GM12878 (cell line): ENCODE measurements around the gene UBE2I. TPM values are rescaled to one million over a fixed set of nuclear protein-coding genes. Genes with fewer than 3 reads are reported as not detected.
A peak's percentile ranks its signal among the peaks of the same experiment; 100 is the strongest.

Experiments
- ATAC-seq: fragments of 200-7000 bp; cut with Tn5 transposase; 3 replicates; pipeline ENCODE4 v1.9.1; 2020; ENCODE audit warnings: mild to moderate bottlenecking, moderate library complexity
- BruUV-seq: library from RNA; stranded (reverse); fragments of 400-500 nt; replicated peaks from 2 replicates; lab custom pipeline; 2021; lab: Mats Ljungman, UMichigan
- CTCF ChIA-PET: fragments of 300-600 bp; sonication (Branson Sonifier 250); formaldehyde crosslinking; extraction: SDS; loops from one replicate; lab custom pipeline; 2021; ENCODE audit warnings: inconsistent platforms; lab: Yijun Ruan, JAX
- POLR2A ChIA-PET: fragments of 350-600 bp; formaldehyde crosslinking; extraction: SDS; loops from one replicate; lab custom pipeline; 2021; ENCODE audit warnings: inconsistent platforms; lab: Charles Lee
- RAD21 ChIA-PET: fragments of 300-600 bp; sonication (Branson Sonifier 250); formaldehyde crosslinking; loops from one replicate; lab custom pipeline; 2023; ENCODE audit warnings: antibody characterized with exemption; ENCODE audit not compliant: unreplicated experiment; lab: Charles Lee
- SMC1A ChIA-PET: fragments of 300-600 bp; sonication (Branson Sonifier 250); formaldehyde crosslinking; loops from one replicate; lab custom pipeline; 2023; ENCODE audit not compliant: unreplicated experiment, uncharacterized antibody; lab: Charles Lee
- DNase-seq: peaks from one replicate; pipeline ENCODE4 v3.0.0-alpha.2; 2011; ENCODE audit warnings: low read depth, low spot score
- FAIRE-seq: peaks from 3 replicates; lab custom pipeline; 2011; peaks lifted over from hg19 to GRCh38; lab: Jason Lieb, UNC
- H2AFZ ChIP-seq: 2 replicates; pipeline ENCODE4 v1.6.0; 2011; ENCODE audit warnings: low read depth, low read length, control low read depth; ENCODE audit not compliant: control insufficient read depth
- H3K27ac ChIP-seq: 2 replicates; pipeline ENCODE4 v1.5.1; 2011; ENCODE audit warnings: control low read depth; ENCODE audit not compliant: control insufficient read depth, insufficient read depth
- H3K27me3 ChIP-seq, 2 experiments: replicated peaks in 1 of 2; 2 replicates each; pipeline versions ENCODE4 v1.6.0 to v1.6.1; 2011; ENCODE audit warnings: low read length in 1 of 2; ENCODE audit not compliant: control insufficient read depth in 2 of 2, insufficient read depth in 2 of 2
- H3K36me3 ChIP-seq, 2 experiments: 2 replicates each; pipeline ENCODE4 v1.5.1; 2011; ENCODE audit warnings: low read length in 1 of 2; ENCODE audit not compliant: control insufficient read depth in 2 of 2, insufficient read depth in 2 of 2
- H3K4me1 ChIP-seq: 2 replicates; pipeline ENCODE4 v1.6.1; 2011; ENCODE audit warnings: mild to moderate bottlenecking, low read length, moderate library complexity, mixed read lengths; ENCODE audit not compliant: control insufficient read depth, insufficient read depth
- H3K4me2 ChIP-seq: 2 replicates; pipeline ENCODE4 v1.6.0; 2011; ENCODE audit warnings: control low read depth; ENCODE audit not compliant: control insufficient read depth, insufficient read depth
- H3K4me3 ChIP-seq: fragments of 200-600 bp; sonication (generic); 2 replicates; pipeline ENCODE4 v1.5.1; 2016
- H3K79me2 ChIP-seq: 2 replicates; pipeline ENCODE4 v1.6.0; 2011; ENCODE audit warnings: low read length; ENCODE audit not compliant: control insufficient read depth, insufficient read depth
- H3K9ac ChIP-seq: 2 replicates; pipeline ENCODE4 v1.8.0; 2011; ENCODE audit warnings: low read length, control low read depth, mixed read lengths; ENCODE audit not compliant: control insufficient read depth, insufficient read depth
- H3K9me3 ChIP-seq: replicated peaks from 3 replicates; pipeline ENCODE4 v1.5.1; 2011; ENCODE audit warnings: mild to moderate bottlenecking, low read length; ENCODE audit not compliant: control insufficient read depth, insufficient read depth
- H4K20me1 ChIP-seq: 2 replicates; pipeline ENCODE4 v1.6.0; 2011; ENCODE audit not compliant: control insufficient read depth, insufficient read depth
- HDAC6 ChIP-seq: fragments of 200-600 bp; sonication (generic); IDR thresholded peaks from one replicate; pipeline ENCODE4 v1.8.0; 2017; ENCODE audit warnings: antibody characterized with exemption; ENCODE audit not compliant: unreplicated experiment
- NRF1 ChIP-seq: conservative IDR thresholded peaks from 2 replicates; pipeline ENCODE4 v1.6.1; 2011; ENCODE audit warnings: mild to moderate bottlenecking, low read depth, low read length, improper control_type of control experiment
- POLR2A ChIP-seq: IDR thresholded peaks from 2 replicates; pipeline ENCODE4 v1.6.1; 2011; ENCODE audit warnings: low read depth, mild to moderate bottlenecking, low read length
- SUPT20H ChIP-seq: IDR thresholded peaks from 2 replicates; pipeline ENCODE4 v1.6.1; 2011; ENCODE audit warnings: low read depth, mild to moderate bottlenecking, low read length, moderate library complexity, borderline replicate concordance; ENCODE audit not compliant: control insufficient read depth
- whole genome bisulfite sequencing: methylation state at CpG from one replicate; pipeline ENCODE4 v1.1.6; 2016; ENCODE audit warnings: low lambda C conversion rate; ENCODE audit not compliant: insufficient replicate concordance, insufficient coverage; ENCODE audit errors: missing lambda C conversion rate; 5-methylcytosine and 5-hydroxymethylcytosine counted together
- in situ Hi-C: fragments of 300-500 bp; cut with MboI; formaldehyde crosslinking; loops from 9 replicates; pipeline ENCODE4 v1.14.3; 2018; ENCODE audit warnings: mixed read lengths
- intact Hi-C: fragments of 100-400 bp; cut with micrococcal nuclease; formaldehyde crosslinking; loops from one replicate; pipeline ENCODE4 v1.14.2; 2022; ENCODE audit not compliant: unreplicated experiment
- polyA plus RNA-seq, 11 experiments: library from polyadenylated mRNA; depleted of rRNA in 4 of 11; unstranded in 6 of 11; stranded (reverse) in 5 of 11; fragments of >200 nt; fragmentation: Nextera tagmentation in 4 of 11; fragmentation: Illumina TruSeq in 1 of 11; extraction: Ambion mirVana in 4 of 11; extraction: Trizol in 1 of 11; gene quantifications; 1 replicate in 1 of 11; 2 replicates in 10 of 11; pipeline versions ENCODE4 v1.2.1 to v1.2.3, GENCODE V29; 2011 to 2016; ENCODE audit warnings: inconsistent platforms in 2 of 11, missing spikeins in 2 of 11, low read depth in 1 of 11
- total RNA-seq, 4 experiments: library from RNA; depleted of rRNA in 3 of 4; stranded (reverse); fragments of >200 nt in 3 of 4; fragmentation: Illumina TruSeq in 1 of 4; extraction: Trizol in 1 of 4; gene quantifications; 2 replicates each; pipeline versions ENCODE4 v1.2.1 to v1.2.3, GENCODE V29; 2013 to 2021
- TF ChIP-seq, protein P1 (sequence below): fragments of 450-650 bp; IDR thresholded peaks from 2 replicates; pipeline ENCODE4 v1.6.1; 2016; ENCODE audit warnings: mild to moderate bottlenecking

UBE2I gene
- total and polyA plus RNA-seq, 10 of the 15 experiments (the other 5 are each of a cell fraction or from before 2014, with no cell fraction given): 47.5 to 243 (median 194) TPM

- no peak for TF ChIP-seq HDAC6
- TF ChIP-seq NRF1: no peak
Measured at GRCh38 chr16:1343428-1344242, 34.2 kb downstream of the UBE2I start (continued).

GRCh38 chr16:1344499-1344898 is 35.1 kb downstream of the UBE2I start:
- DNase-seq: no peak
- H3K4me2 ChIP-seq: no peak overlapping the region
- no peak for ATAC-seq
- no peak overlapping the region for H3K9ac ChIP-seq
- BruUV-seq: no TSS peak
- no peak overlapping the region for H3K4me3 ChIP-seq
- SMC1A ChIA-PET: no interaction called here
- H3K36me3 ChIP-seq: peaks cover 0 to 6% of the 10 kb centered on the region in 2 experiments; a peak in 3 of 4 replicates
- TF ChIP-seq SUPT20H (no peak), POLR2A (peak; percentile 9; the same call in 1 of the 2 replicates)
- TF ChIP-seq, protein P1, sequence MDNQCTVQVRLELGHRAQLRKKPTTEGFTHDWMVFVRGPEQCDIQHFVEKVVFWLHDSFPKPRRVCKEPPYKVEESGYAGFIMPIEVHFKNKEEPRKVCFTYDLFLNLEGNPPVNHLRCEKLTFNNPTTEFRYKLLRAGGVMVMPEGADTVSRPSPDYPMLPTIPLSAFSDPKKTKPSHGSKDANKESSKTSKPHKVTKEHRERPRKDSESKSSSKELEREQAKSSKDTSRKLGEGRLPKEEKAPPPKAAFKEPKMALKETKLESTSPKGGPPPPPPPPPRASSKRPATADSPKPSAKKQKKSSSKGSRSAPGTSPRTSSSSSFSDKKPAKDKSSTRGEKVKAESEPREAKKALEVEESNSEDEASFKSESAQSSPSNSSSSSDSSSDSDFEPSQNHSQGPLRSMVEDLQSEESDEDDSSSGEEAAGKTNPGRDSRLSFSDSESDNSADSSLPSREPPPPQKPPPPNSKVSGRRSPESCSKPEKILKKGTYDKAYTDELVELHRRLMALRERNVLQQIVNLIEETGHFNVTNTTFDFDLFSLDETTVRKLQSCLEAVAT: no peak
- TF ChIP-seq, all 136 proteins: peak for 1
- WGBS: 65% methylated on average over 14 of the region's 14 CpGs
- intact Hi-C loops: no loop called here
- POLR2A ChIA-PET: no interaction called here
- Histone ChIP-seq H3K9me3 (no peaks in the 10 kb centered on the region), H3K27me3 (no peaks in the 10 kb centered on the region), H3K27ac (no peak overlapping the region), H3K4me1 (peaks cover 11% of the 10 kb centered on the region), H3K79me2 (no peaks in the 10 kb centered on the region), H2AFZ (no peak overlapping the region), H4K20me1 (no peaks in the 10 kb centered on the region)
- in situ Hi-C loops: no loop called here
- RAD21 ChIA-PET: no interaction called here
- no peak for FAIRE-seq
- CTCF ChIA-PET: no interaction called here
